BE2C (cell line): ENCODE data around the gene CLTCL1.
"Not testable (repeated sequence)": the region's sequence is repeated elsewhere in the genome, so short reads cannot be mapped to it uniquely, and the experiment has no call there.

Experiments used
- DNase-seq: peaks from one replicate; pipeline ENCODE4 v3.0.0-alpha.2; 2020
- H3K27me3 ChIP-seq: fragments of 250-450 bp; sonication (Bioruptor Pico); 2 replicates; pipeline ENCODE4 v1.5.1; 2020; ENCODE audit warnings: mild to moderate bottlenecking
- H3K36me3 ChIP-seq: fragments of 250-450 bp; sonication (Bioruptor Pico); 2 replicates; pipeline ENCODE4 v1.5.1; 2020; ENCODE audit warnings: mild to moderate bottlenecking
- H3K4me1 ChIP-seq: fragments of 250-450 bp; sonication (Bioruptor Pico); 2 replicates; pipeline ENCODE4 v1.5.1; 2020
- H3K4me3 ChIP-seq: 2 replicates; pipeline ENCODE4 v1.5.1; 2011; ENCODE audit warnings: low read depth, low read length
- H3K9me3 ChIP-seq: fragments of 250-450 bp; sonication (Bioruptor Pico); 2 replicates; pipeline ENCODE4 v1.5.1; 2020
- CTCF ChIP-seq: IDR thresholded peaks from 2 replicates; pipeline ENCODE4 v1.5.1; 2012; ENCODE audit warnings: mild to moderate bottlenecking, low read depth, low read length

CLTCL1 gene

GRCh38 chr22:19287076-19287707, 4.3 kb downstream of the CLTCL1 start:
- no peak for DNase-seq
- no peaks in the 10 kb centered on the region; the same call in 1 of the 2 replicates for H3K36me3 ChIP-seq
- no peaks in the 10 kb centered on the region for H3K4me1 ChIP-seq
- no peak for TF ChIP-seq CTCF
- no peak overlapping the region for H3K4me3 ChIP-seq
- no peaks in the 10 kb centered on the region for H3K9me3 ChIP-seq
- peaks cover 13% of the 10 kb centered on the region for H3K27me3 ChIP-seq

GRCh38 chr22:19285831-19286230, 5.7 kb downstream of the CLTCL1 start:
- TF ChIP-seq CTCF = no peak
- Histone ChIP-seq H3K4me3 (no peak overlapping the region), H3K36me3 (no peaks in the 10 kb centered on the region), H3K4me1 (no peaks in the 10 kb centered on the region), H3K27me3 (peaks cover 8% of the 10 kb centered on the region), H3K9me3 (no peaks in the 10 kb centered on the region)
- DNase-seq = no peak

GRCh38 chr22:19279143-19279542, 12.4 kb downstream of the CLTCL1 start:
- not testable (repeated sequence) for DNase-seq, H3K27me3 ChIP-seq, H3K4me1 ChIP-seq, H3K9me3 ChIP-seq, H3K36me3 ChIP-seq, H3K4me3 ChIP-seq

GRCh38 chr22:19277785-19278184, 13.7 kb downstream of the CLTCL1 start:
- no peak for DNase-seq
- no peaks in the 10 kb centered on the region for H3K27me3 ChIP-seq

GRCh38 chr22:19275919-19276600, 15.5 kb downstream of the CLTCL1 start:
- Histone ChIP-seq H3K4me1 (peaks cover 3% of the 10 kb centered on the region; the same call in 1 of the 2 replicates), H3K27me3 (no peaks in the 10 kb centered on the region), H3K9me3 (no peaks in the 10 kb centered on the region), H3K36me3 (no peaks in the 10 kb centered on the region), H3K4me3 (no peak overlapping the region)
- DNase-seq = no peak
- no peak for TF ChIP-seq CTCF

More at GRCh38 chr22:19277785-19278184, 13.7 kb downstream of the CLTCL1 start:
- no peak for TF ChIP-seq CTCF
- Histone ChIP-seq H3K4me1 (peaks cover 3% of the 10 kb centered on the region; the same call in 1 of the 2 replicates), H3K9me3 (no peaks in the 10 kb centered on the region), H3K36me3 (no peaks in the 10 kb centered on the region), H3K4me3 (no peak overlapping the region)

GRCh38 chr22:19275513-19275912, 16.0 kb downstream of the CLTCL1 start:
- no peaks in the 10 kb centered on the region for H3K36me3 ChIP-seq
- H3K4me3 ChIP-seq = no peak overlapping the region
- no peaks in the 10 kb centered on the region for H3K27me3 ChIP-seq
- peaks cover 3% of the 10 kb centered on the region; the same call in 1 of the 2 replicates for H3K4me1 ChIP-seq
- no peak for DNase-seq
- H3K9me3 ChIP-seq = no peaks in the 10 kb centered on the region
- no peak for TF ChIP-seq CTCF
